NCI-H2227 (cell line): Measurements from ENCODE around the gene C7.
A peak's percentile ranks its signal among the peaks of the same experiment; 100 is the strongest.
"Not testable (repeated sequence)": the region's sequence is repeated elsewhere in the genome, so short reads cannot be mapped to it uniquely, and the experiment has no call there.

Source experiments
- DNase-seq: peaks from one replicate; lab custom pipeline; 2025; ENCODE audit not compliant: unreplicated experiment; lab: John Stamatoyannopoulos, UW

The C7 gene

GRCh38 chr5:40909264-40909663, at the start of gene C7:
TSS of gene C7 (plus strand) at chr5:40909497. CDS start at chr5:40909611, 114 bp downstream.
- DNase-seq: no peak

DNA sequence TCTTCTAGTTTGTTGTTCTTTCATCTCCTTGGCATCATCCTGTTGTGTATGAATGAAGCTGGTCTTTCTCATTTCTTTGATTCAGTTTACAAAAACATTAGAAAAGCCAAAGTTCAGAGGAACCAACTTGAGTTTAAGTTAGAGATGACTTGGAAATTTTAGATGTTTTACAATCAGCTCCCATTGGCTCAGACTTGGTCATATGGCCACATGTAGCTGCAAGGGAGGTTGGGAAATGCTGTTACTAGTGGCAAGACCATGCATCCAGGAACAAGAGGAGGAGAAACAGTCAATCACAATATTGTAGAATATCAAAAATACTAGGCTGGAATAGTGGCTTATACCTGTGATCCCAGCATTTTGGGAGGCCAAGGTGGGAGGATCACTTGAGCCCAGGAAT, 48.6 kb upstream of the C7 start:
- DNase-seq: no peak

GRCh38 chr5:40865004-40865403, 44.3 kb upstream of the C7 start:
- not testable (repeated sequence) for DNase-seq

- DNase-seq: no peak
Measured at GRCh38 chr5:40866844-40867243, 42.5 kb upstream of the C7 start.

GRCh38 chr5:40869384-40869783, 39.9 kb upstream of the C7 start:
- DNase-seq: no peak

DNA sequence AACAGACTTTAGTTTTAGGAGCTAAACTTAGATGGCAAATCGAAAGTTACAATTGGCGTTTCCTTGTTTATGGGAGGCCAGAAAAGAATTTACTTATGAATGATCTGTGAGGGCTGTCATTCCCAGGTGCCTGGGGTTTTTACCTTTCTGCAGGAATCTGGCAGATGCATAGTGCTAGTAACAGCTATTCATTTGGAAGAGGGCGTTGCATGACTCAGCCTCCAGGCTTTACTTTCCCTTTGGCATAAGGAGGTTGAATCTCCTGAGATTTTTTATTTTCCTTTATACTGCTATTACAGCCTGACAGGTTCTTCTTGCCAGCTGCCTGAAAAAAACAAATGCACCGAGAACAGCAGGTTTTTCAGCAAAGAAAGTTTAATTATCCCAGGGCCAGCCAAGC, 38.1 kb upstream of the C7 start:
- no peak for DNase-seq

- DNase-seq: not testable (repeated sequence)
Measured at GRCh38 chr5:40872253-40872652, 37.0 kb upstream of the C7 start.

DNA sequence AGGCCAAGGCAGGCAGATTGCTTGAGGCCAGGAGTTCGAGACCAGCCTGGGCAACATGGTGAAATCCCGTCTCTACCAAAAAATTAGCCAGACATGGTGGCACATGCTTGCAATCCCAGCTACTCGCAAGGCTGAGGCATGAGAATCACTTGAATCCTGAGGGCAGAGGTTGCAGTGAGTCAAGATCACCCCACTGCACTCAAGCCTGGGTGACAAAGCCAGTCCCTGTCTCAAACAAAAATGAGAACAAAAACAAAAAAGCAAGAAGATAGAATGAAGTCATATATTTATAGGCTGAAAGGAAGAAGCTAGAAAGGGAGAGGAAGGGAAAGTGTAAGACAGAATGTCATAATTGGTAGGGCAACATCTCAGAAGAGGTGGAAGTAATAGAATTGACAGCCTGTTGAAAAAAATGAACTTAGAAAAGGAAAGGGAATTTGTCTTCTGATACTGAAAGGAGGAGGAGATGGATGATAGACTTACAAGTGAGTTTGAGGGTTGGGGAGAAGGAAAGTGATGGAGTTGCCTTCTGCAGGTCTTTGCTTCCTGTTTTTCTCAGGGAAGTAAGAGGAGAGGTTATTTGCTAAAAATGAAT, 35.9 kb upstream of the C7 start:
- DNase-seq: no peak

- DNase-seq: no peak
Measured at GRCh38 chr5:40875958-40876357, 33.3 kb upstream of the C7 start.

DNA sequence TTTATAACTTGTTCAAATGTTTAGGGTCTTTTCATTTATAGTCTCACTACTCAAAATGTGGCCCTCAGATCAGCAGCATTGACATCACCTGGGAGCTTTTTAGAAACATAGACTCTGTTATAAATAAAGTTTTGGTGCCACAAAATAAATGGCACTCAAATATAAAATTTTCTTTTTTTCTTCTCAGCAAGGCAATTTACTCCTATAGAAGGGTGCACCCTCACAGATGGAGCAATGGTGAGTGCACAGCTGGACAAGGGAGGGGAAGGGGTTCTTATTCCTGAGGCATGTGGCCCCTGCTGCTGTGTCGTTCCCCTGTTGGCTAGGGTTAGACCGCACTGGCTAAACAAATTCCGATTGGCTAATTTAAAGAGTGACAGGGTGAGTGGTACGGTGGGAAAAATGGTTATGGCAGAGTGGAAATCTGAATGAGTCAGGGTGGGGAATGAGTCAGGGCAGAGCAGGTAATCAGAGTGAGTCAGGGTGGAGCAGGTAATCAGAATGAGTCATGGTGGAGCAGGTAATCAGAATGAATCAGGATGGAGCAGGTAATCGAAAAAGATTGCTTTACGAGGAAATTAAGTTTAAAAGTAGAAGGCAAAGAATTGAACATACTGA, 31.8 kb upstream of the C7 start:
- no peak for DNase-seq

DNA sequence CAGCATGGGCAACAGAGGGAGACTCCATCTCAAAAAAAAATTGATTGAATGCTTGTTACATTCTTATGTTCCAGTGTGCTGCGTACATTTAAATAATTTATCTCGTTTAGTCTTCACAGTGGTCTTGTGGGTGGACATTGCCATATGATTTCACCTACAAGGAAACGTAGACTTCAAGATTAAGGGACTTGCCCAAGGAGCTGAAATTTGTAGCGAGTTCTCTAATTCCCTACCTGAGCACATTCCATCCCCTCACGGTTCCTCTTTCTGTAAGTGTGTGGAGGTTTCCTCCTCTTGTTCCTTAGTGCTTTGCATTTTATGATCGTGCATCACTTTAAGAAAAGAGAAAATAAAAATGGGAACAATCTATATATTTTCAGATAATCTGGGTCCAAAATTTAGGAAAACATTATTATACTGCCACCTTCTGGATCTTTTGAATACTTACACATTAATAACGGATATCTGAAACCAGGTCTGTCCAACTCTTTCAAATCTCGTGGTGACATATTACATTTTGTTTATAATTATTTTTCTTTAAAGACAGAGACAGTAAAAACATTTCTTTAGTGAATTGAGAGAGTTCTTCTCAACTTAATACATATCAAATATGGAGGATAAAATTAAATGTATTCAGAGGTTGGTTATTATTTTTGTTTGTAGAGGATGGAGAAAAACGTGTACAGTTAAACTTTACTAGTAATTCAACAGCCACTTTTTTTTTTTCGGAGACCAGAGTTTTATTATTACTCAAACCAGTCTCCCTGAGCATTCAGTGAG, 29.9 kb upstream of the C7 start:
- peak; percentile 39 for DNase-seq

DNA sequence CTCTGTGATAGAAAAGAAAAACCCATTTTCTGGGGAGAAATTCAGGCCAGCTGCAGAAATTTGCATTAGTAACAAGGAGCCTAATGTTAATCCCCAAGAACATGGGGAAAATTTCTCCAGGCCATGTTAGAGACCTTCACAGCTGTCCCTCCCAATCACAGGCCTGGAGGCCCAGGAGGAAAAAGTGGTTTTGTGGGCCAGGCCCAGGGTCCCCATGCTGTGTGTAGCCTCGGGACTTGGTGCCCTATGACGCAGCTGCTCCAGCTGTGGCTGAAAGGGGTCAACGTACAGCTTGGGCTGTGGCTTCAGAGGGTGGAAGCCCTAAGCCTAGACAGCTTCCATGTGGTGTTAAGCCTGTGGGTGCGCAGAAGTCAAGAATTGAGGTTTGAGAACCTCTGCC, 27.0 kb upstream of the C7 start:
- no peak for DNase-seq

- not testable (repeated sequence) for DNase-seq
Measured at GRCh38 chr5:40883051-40883450, 26.2 kb upstream of the C7 start.

- not testable (repeated sequence) for DNase-seq
Measured at GRCh38 chr5:40895440-40896425, 13.6 kb upstream of the C7 start.

- DNase-seq: peak; percentile 74
Measured at GRCh38 chr5:40904205-40904993, 4.9 kb upstream of the C7 start.

DNA sequence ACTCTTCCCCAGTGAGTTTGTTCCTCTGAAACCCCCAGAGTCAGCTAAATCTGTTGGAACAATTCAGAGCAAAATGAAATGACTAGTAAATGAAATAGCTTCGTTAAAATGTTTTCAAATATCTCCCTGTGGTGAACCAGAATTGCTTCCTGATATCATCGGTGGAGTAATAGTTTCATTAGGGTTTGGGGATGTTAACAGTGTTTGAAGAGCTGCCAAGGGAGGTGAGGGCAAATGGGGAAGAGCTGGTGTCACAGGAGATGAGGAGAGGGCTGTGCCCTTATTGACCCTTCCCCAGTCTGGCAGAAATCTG, 4.3 kb upstream of the C7 start:
- DNase-seq: no peak

DNA sequence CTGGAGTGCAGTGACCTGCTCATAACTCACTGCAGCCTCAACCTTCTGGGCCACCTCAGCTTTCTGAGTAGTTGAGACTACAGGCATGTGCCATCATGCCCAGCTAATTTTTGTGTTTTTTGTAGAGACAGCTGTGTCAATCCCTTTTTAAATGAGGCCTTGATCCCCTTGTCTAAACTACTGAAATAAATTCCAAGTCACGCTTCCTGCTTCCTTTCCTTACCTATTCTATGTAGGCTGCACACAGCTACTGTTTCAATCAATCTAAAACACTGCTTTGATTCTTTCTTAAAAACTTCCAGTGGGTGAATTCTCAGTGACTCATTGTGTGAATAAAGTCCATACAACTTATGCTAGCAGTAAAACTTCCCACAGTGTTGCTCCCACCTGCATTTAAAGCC, 2.9 kb upstream of the C7 start:
- DNase-seq: no peak

- DNase-seq: no peak
Measured at GRCh38 chr5:40909723-40910122, 426 bp downstream of the C7 start.

DNA sequence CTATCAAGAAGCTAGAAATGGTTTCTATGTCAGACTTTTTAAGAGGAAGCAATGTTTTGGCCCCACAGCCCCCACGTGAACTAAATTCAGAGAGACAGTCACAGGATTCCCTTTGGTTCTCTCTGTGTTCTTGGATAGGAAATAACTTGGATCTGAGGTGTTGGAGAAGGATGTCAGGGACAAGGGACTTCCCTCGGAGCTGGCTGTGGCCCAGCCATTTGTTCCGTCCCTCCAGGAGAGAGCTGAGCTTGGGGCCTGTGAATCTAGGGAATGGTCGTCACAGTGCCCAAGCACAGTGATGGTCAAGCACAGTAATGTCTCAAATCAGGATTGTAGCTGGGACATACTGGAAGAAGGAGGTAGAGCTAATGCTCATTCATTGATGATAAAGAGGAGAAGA, 2.0 kb downstream of the C7 start:
- no peak for DNase-seq

- no peak for DNase-seq
Measured at GRCh38 chr5:40914835-40915234, 5.5 kb downstream of the C7 start.
